ENCODE data around the gene IL17A.

Gene IL17A

DNA sequence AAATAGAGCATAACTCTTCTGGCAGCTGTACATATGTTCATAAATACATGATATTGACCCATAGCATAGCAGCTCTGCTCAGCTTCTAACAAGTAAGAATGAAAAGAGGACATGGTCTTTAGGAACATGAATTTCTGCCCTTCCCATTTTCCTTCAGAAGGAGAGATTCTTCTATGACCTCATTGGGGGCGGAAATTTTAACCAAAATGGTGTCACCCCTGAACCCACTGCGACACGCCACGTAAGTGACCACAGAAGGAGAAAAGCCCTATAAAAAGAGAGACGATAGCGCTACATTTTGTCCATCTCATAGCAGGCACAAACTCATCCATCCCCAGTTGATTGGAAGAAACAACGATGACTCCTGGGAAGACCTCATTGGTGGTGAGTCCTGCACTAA, at the start of gene IL17A:
TSS of gene IL17A (plus strand) at position 301 of the 400 bp plus-strand sequence. CDS start at position 358, 57 bp downstream.
- no peak for DNase-seq (ENCODE audit: low spot score)

DNA sequence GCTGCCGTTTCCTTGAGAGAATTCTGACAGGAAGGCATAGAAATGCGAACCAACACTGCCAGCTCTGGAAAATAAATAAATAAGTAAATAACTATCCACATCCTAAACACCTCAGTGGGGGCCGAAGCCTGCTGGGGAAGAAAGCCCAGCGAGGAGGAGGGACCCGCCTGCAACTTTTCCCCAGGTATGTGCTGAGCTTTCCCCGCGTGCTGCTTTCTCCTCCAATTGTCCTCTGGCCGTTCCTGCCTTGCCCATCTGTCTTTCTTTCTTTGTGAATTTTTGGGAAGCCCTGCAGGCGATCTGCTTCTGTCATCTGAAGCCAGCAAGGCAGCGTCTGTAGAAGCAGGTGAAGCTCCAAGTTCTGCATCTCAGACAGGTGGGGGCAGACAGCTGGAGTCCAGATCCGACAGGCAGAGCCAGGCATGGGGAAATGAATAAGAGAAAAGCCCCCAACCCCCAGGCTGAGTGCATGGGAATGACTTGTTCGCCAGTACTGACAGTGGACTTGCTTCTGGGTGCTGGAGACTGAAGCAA, 49.2 kb upstream of the IL17A start:
- DNase-seq (ENCODE audit: low spot score), result no peak

DNA sequence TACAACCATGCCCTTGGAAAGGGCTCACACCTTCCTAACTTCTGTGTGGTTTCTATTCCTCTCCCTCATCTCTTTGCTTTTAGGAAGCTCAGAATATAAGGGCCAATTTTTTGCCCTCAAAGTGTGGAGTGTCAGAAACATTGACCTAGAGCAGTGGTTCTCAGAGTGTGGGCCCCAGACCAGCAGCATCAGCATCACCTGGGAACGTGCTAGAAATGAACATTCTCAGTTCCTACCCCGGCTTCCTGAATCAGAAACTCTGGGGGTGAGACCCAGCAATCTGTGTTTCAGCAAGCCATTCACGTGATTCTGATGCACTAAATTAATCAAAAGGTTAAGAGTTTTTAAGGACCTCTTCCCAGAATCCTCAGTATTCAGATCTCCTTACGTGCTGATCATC, 47.9 kb upstream of the IL17A start:
- no peak for DNase-seq (ENCODE audit: low spot score)

DNA sequence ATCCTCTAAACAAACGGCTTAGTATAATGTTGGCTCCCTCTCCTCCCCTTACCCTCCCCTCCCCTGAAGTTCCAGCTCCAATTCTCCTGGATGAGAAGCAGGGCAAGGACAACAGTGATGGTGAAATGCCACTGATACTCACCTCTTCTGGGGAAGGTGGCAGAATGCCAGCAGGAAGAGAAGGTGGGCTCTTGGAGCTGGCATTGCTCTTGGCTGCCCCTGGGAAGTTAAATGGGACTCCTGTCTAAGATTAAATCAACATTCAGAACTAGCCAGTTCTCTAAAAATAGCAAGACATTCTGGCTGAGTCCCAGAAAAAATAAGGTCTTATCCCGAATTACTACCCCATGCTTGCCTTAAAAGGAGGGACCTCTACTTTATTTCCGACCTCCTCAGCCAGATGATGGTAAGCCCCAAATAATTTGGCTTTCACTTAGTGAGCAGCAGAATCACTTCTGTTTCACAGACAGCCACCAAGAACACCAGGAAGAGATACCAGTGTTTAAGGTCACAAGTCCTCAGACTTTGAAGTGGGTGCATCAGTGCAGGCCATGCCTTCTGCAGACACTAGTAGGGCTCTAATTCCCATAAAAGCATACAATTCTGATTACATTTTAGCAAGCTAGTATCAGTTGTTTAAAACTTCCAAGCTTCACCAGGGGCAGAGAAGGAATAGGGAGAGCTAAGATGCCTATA, 46.0 kb upstream of the IL17A start:
- no peak for DNase-seq (ENCODE audit: low spot score)

DNA sequence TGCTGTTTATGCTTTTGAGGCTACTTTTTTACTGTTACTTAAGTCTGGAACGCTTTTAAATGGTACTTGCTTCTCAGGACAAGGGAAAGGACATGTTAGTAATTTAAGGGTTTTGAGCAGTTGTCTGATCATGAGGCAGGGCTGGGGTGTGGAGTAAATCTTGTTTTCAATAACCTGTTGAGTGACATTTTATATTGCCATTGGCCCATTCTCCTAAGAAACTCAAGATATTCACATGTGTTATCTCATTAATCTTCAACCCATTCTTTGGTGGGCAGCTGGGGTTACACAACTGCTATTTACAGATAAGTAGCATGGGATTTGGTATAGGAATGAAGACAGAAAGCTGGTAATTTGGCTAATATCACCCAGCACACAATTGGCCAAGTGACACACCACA, 44.6 kb upstream of the IL17A start:
- DNase-seq (ENCODE audit: low spot score), result no peak

DNA sequence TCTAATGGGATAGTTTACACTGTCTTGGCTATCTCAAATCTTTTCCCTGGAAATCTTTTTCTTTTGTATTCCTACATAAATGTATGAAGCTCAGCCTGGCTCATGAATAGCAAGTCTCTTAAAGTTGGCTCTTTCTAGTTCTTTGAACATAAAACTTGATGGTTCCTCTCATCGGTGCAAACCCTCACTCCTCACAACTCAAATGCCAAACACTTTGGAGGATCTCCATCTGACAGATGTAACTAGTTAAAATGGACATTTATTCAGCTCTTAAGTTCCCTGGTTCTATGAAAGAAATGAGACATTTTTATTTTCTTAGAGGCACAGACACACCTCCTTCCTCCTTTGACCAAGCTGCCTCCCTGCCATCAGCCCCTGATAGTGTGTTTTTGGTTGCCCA, 43.6 kb upstream of the IL17A start:
- DNase-seq (ENCODE audit: low spot score), result no peak

DNA sequence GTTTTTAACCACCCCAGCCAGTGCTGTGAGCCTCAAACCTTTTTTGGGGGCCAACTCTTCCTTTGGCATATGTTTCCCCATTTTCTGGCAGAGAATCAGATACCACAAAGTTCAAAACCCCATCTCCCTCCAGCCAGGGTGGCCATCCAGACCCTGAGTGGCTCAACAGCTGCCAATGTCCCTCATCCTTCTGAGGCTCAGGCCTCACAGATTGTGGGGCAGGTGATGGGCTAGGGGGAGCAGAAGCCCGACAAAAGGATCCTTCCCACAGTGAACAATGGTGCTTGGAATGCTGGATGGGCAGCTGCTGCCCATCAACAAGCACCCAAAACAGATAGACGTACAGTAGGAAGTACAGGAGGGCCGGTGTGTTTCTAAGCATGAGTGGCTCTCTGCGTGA, 42.6 kb upstream of the IL17A start:
- no peak for DNase-seq (ENCODE audit: low spot score)

DNA sequence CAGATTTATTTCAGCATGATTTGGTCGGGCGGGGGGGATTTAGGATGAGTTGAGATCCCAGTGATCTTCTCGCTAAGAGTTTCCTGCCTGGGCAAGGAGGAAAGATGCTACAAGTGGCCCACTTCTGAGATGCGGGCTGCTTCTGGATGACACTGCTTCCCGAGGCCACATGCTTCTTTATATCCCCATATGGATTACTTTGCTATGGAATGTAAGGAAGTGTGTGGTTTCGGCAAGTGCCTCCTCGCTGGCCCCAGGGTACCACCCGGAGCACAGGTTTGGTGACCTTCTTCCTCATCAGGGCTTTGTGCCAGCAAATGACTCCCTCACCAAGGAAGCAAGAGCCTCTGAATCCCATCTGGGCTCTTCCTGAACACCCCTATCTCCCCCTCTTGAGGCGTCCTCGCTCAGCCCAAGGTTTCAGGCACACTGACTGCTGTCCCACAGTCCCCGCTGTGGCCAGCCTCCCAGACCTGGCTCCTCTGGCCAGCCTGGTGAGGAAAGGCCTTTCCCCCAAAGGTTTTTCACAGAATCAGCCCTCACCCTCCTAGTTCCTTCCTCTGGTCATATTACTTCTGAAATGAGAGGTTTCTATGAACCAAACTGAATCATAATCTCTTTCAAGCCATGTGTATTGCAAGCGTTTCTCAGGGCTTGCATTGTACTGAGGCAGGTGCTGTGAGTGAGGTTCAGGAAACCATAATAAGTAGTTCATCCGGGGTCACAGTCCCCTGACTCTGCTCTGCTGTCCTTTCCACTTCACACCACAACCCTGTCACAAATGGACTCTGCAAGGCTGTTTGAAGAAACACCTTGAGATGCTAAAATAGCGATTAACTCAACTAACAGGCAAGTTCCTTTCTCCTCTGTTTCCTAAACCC, 41.7 kb upstream of the IL17A start:
- DNase-seq (ENCODE audit: low spot score), result no peak

DNA sequence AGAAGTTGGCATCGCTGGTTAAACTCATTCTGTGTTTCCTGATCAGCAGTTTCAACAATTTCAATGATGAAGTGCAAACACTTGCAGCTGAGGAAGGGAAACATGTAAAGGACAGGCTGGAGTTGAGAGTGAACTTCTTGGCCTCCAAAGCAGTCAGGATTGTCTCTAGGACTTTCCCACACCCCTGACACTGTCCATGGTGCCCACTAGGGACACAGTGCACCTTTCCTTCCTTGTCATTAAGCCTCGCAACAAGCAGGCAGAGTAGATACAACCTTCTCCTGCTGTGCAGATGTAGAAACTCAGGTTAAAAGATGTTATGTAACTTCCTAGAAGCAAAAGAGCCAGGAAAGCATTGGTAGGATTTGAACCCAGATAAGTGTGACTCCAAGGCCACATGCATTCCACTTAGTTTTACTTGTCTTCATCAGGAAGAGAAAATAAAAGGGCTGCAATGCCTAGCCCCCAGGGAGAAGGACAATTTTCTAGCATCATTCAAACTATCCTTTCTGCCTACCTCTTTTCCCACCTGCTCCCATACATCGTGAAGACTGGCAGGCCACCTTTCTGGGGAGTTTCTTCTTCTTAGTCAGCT, 39.2 kb upstream of the IL17A start:
- DNase-seq (ENCODE audit: low spot score), result no peak

DNA sequence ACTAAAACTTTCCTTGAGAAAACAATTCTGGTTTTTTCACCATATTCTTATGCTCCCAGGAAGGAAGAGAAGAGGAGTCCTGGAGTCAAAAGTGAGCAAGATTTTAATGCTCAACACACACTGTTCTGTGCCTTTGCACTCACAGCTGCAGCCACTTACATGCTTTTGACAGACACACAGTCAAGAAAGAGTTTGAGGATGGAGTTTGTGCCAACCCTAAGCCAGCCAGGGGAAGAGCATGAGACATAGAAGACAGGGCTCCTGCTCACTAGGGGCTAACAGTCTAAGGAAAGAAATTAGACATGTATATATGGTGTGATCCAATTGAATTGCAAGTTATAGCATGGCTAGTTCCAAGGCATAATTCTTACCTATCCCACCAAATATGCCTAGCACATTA, 37.1 kb upstream of the IL17A start:
- no peak for DNase-seq (ENCODE audit: low spot score)

DNA sequence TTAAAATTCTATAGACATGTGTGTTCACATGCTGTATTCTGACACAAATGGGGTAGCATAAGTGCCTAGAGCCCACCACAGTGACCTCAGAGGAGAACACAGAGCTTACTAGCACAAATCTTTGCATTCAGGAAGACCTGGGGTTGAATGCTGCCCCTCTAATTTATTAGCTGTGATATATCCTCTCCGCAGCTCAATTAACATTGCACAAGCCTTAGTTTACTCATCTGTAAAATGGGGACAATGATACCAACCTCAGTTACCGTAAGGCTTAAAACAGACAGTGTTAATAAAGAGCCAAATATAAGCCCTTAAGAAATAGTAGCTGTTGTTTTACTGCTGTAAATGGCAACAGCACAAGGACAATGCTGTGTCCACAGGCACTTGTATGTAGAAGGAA, 36.2 kb upstream of the IL17A start:
- no peak for DNase-seq (ENCODE audit: low spot score)

DNA sequence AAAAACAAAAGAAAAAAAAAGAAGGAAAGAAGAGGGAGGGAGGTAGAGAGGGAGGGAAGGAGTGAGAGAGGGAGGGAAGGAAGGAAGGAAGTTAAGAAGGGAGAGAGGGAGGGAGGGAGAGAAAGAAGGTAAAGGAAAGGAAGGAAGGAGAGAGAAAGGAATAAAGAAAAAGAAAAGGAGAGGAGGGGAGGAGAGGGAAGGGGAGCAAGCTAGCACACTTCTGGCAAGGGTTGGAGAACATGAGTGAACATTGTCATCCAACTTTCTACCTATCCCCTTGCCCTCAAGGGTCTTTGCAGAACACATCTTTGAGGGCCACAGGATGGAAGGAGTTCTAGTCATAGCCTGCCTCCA, 34.1 kb upstream of the IL17A start:
- no peak for DNase-seq (ENCODE audit: low spot score)

DNA sequence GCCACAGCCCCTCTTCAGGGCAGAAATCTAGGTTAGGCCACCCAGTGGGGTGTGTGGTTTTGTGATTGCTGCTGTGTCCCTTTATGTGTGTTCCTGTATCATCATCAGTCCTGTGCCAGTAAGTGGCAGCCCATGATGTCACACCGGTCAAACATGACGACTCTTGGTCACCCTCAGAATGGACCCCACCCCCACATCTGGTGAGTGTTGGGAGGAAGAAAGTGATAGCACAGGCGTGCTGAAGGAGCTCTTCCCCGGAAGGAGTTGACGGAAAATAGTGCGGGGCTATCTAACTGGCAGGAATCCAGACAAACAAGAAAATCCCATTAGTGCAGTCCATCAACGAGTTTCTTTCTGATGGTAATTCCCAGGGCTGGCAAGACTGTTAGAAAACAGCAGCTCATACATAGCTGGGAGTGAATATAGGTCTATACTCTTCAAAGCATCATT, 33.4 kb upstream of the IL17A start:
- no peak for DNase-seq (ENCODE audit: low spot score)

DNA sequence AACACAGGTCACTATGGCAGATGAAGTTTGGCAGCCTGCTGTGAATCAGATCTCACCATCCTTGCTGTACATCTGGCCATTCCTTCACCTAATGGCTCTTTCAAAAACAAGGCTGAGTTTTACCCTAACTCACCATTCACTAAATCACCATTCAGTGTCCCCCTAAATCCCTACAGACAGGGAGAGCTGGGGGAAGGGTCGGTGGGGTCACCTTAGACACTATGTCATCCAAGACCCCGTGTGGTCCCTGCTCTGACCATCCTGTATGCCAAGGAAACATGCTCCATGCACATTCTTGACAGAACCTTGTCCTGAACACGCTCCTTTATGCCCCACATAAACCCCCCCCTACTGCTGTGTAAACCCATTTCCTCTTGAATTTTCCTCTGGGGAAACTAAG, 31.8 kb upstream of the IL17A start:
- no peak for DNase-seq (ENCODE audit: low spot score)

DNA sequence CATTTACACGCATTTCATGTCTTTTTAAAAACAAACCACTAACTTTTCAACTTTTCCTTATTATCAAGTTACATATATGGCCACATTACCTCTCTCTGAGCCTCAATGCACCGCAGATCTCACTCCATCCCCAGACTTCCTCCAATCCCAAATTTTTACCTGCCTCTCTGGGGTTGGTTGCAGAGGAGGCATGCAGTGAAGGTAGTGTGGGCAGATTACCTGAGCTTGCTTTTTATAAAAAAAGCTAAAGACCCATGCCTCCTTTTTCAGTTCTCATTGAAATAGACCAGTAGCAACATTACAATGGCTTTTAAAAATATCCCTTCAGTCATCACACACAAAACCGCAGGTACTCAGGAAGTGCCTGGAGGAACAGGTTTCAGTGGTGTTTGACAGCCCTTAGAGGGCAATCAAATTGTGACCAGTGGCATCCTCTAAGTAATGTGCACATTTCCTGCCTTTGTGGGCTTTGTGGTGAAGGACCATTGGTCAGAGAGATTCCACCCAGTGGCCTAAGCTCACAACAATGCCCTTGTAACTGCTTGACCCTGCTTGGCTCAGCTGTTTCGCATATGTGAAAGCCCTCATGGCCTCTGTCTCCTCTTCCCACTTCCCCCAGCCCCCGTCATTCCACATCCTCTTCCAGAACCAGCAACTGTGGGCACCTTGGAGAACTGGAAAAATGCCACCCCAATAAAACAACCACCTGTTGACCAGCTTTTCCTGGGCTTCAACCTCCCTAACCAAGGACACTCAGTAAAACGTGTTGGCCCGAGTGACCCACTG, 30.2 kb upstream of the IL17A start:
- DNase-seq (ENCODE audit: low spot score), result no peak

DNA sequence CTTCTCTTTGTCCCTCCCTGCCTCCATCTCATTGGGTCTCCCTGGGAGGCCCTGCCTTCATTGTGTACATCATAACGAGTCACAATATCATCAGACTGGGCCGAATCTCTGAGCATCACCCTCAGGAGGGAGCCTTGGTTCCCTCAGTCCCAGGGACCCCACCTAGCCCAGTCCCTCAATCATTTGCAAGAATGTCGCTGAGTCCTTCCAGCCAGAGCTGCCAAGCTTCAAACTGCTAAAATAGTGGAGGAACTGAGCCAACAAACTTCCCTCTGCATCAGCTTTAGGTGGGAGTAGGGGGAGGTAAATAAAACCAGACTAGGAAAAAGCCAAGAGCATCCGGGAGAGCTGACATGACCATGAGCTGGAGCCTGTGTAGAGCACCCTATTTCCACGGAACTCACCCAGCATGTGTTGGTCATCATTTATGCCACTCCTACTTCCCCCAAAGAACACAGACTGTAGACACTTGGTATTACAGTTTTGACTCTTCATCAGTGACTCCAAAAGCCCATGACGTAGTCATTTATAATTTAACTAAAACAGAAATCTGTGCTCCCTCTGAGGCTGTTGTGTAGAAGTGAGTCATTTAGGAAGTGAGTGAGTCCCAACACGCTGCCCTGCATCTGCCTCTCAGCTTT, 28.8 kb upstream of the IL17A start:
- DNase-seq (ENCODE audit: low spot score), result no peak

DNA sequence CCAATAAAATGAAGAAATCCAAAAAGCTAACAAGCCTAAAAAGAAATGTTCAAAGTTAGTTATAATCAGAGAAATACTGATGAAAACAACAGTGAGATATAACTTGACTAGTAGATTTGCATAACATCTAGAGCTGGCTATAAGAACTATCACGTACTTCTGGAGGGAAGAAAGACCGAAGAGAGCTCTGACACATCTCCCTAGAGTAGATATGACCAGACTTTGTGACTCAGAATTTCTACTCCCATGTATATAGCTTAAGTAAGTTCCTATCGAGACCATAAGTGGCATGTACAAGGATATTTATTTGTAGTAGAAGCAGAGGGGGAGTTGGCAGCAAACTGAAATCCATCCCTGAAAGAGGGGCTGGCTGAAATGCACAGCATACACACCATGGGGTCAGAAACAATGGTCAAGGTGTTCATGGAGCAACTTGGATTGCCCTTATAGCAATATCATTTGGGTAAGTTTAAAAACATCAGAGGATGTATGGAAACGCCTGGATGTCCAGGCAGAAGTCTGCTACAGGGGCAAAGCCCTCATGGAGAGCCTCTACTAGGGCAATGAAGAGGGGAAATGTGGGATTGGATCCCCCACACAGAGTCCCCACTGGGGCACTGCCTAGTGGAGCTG, 25.6 kb upstream of the IL17A start:
- no peak for DNase-seq (ENCODE audit: low spot score)

DNA sequence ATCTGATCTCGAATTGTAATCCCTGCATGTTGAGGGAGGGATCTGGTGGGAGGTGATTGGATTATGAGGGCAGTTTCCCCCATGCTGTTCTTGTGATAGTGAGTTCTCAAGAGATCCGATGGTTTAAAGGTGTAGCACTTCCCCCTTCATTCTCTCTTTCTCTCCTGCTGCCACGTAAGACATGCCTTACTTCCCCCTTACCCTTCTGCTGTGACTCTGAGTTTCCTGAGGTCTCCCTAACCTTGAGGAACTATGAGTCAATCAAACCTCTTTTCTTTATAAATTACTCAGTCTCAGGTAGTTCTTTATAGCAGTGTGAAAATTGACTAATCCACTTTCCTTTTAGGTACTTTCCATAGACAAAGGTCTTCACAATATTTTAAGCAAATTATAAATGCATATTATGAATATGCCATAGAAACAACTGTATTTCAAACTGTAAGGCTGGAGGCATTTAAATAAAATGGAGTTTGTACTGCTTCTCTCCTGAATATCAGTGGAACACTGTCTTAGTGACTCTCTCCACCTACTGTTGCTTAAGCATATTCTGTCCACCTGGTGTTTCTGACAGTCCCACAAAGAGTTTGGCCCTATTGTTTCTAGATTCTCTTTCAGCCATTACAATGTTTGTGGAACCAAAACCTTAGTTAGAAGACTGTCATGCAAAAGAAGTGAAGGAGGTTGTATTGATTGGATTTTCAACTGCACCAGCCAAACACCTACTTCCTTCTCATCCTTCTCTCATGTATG, 24.3 kb upstream of the IL17A start:
- no peak for DNase-seq (ENCODE audit: low spot score)

DNA sequence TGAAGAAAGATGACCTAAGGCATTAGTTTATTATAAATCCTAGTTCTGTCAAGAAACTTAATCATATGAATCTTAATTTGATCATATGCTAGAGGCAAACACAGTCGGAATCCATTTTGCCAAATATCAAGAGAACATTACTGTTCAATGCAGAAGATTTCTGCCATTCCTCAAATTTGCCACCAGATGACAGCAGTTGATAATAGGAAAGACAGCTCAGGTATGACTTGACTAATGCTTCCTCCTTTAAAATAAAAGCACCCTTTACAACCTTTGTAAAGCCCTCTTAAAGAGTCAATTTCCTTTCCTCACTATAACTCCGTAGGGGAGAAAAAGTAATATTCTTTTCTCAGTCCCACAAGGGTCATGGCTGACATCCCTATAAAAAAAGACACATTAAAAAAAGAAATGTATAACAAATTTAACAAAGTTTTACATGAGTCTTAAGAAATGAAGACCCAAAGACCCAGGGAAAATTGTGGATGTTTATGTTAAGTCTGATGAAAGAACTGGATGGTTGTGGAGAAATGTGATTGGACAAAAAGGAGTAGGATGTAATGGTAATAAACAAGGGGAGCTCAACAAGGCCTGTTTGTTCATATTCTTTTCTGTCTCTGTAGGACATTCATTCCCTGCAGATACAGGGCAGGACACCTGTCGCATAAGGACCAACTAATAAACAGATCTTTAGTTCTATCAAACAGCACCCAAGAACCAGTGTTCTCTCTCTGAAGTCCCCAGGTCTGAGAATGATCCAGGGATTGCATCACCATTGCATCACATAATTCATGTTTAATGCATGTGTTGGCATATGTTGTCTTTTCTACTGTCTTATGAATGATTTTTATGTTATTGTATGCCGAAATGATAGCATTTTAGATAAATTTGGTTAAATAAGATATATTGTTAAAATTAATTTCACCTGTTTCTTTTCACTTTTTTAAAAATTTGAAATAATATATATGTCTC, 23.0 kb upstream of the IL17A start:
- DNase-seq (ENCODE audit: low spot score), result no peak

All from globus pallidus (tissue), 1 donor.